Neural progenitor cell (in vitro differentiated cells): ENCODE results near the gene RBM45.
"Not testable (repeated sequence)": the region's sequence is repeated elsewhere in the genome, so short reads cannot be mapped to it uniquely, and the experiment has no call there.

Source experiments
- CTCF ChIP-seq: fragments of 200-600 bp; sonication (generic); IDR thresholded peaks from 2 replicates; pipeline ENCODE4 v1.5.1; 2017; ENCODE audit warnings: antibody characterized with exemption, mild to moderate bottlenecking
- EZH2 ChIP-seq: fragments of 200-600 bp; sonication (generic); IDR thresholded peaks from 2 replicates; pipeline ENCODE4 v1.6.1; 2017; ENCODE audit warnings: antibody characterized with exemption, mild to moderate bottlenecking, moderate library complexity
- EZH2phosphoT487 ChIP-seq: fragments of 200-600 bp; sonication (generic); IDR thresholded peaks from 2 replicates; pipeline ENCODE4 v1.6.1; 2017; ENCODE audit warnings: antibody characterized with exemption

GRCh38 chr2:178153878-178154277 lies 41.6 kb downstream of the RBM45 start:
- not testable (repeated sequence) for TF ChIP-seq CTCF, EZH2, EZH2phosphoT487
